Lung (tissue), 12 donors: ENCODE measurements around the gene FLRT1. TPM values are rescaled to one million over a fixed set of nuclear protein-coding genes. Genes with fewer than 3 reads are reported as not detected.
"Not testable (repeated sequence)": the region's sequence is repeated elsewhere in the genome, so short reads cannot be mapped to it uniquely, and the experiment has no call there.

Source experiments
- ATAC-seq: fragments of 200-7000 bp; cut with Tn5 transposase; one replicate; pipeline ENCODE4 v1.9.1; 2020; ENCODE audit warnings: moderate number of reproducible peaks; ENCODE audit not compliant: insufficient read depth, low FRiP score
- DNase-seq, 3 donors: peaks; one replicate each; pipeline ENCODE4 v3.0.0-alpha.2; 2013 to 2017
- H3K27ac ChIP-seq, 2 donors: one replicate each; pipeline ENCODE4 v1.5.1; 2013; ENCODE audit warnings: mild to moderate bottlenecking in 2 of 2, moderate library complexity in 2 of 2, control low read depth in 1 of 2, inconsistent platforms in 1 of 2, low read depth in 1 of 2, low read length in 1 of 2
- H3K27me3 ChIP-seq, 3 donors: one replicate each; pipeline ENCODE4 v1.5.1; 2013; ENCODE audit warnings: low read length in 2 of 3; ENCODE audit not compliant: control insufficient read depth in 3 of 3, insufficient read depth in 3 of 3
- H3K36me3 ChIP-seq, 4 donors: one replicate each; pipeline ENCODE4 v1.5.1; 2013; ENCODE audit warnings: low read length in 4 of 4, mild to moderate bottlenecking in 1 of 4, moderate library complexity in 1 of 4; ENCODE audit not compliant: control insufficient read depth in 4 of 4, insufficient read depth in 4 of 4
- H3K4me1 ChIP-seq, 5 donors: one replicate each; pipeline ENCODE4 v1.5.1; 2013; ENCODE audit warnings: low read length in 5 of 5, mild to moderate bottlenecking in 2 of 5, moderate library complexity in 1 of 5; ENCODE audit not compliant: control insufficient read depth in 5 of 5, insufficient read depth in 5 of 5
- H3K4me3 ChIP-seq: one replicate; pipeline ENCODE4 v1.5.1; 2013; ENCODE audit warnings: mild to moderate bottlenecking, control low read depth, moderate library complexity
- H3K9ac ChIP-seq, 2 donors: one replicate each; pipeline ENCODE4 v1.5.1; 2013; ENCODE audit warnings: low read length in 2 of 2, control low read depth in 1 of 2; ENCODE audit not compliant: insufficient read depth in 1 of 2
- H3K9me3 ChIP-seq, 4 donors: one replicate each; pipeline ENCODE4 v1.5.1; 2013; ENCODE audit warnings: low read length in 3 of 4, mild to moderate bottlenecking in 1 of 4, moderate library complexity in 1 of 4; ENCODE audit not compliant: control insufficient read depth in 4 of 4, insufficient read depth in 3 of 4
- CTCF ChIP-seq: IDR thresholded peaks from 2 replicates; pipeline ENCODE4 v1.5.1; 2012; ENCODE audit warnings: mild to moderate bottlenecking; ENCODE audit errors: control extremely low read depth, extremely low read depth
- WGBS, 2 donors: extraction: QIAGEN DNeasy Blood & Tissue Kit; methylation state at CpG; one replicate each; pipeline ENCODE4 v1.1.7; 2013; 5-methylcytosine and 5-hydroxymethylcytosine counted together
- polyA plus RNA-seq, 2 donors: library from polyadenylated mRNA; stranded (reverse); fragments of 200-250 nt; gene quantifications; one replicate each; pipeline ENCODE4 v1.2.1, GENCODE V29; 2013
- total RNA-seq, 2 donors: library from RNA; depleted of rRNA in 1 of 2; stranded (reverse); fragments of >200 nt in 1 of 2; gene quantifications; one replicate each; pipeline ENCODE4 v1.2.1, GENCODE V29; 2014 to 2021
- donor health status: control.
- donor health status: control.
- donor health status: Bipolar disorder and iron deficiency.
- donor health status: healthy.
- donor health status: DM: yes; HTN: yes; CAD: no.

FLRT1 gene
- total and polyA plus RNA-seq, 4 donors, result 0.02 to 0.34 (median 0.12) TPM

- DNase-seq (no peak), ATAC-seq (no peak)
- no peaks in the 10 kb centered on the region for H3K27me3 ChIP-seq
- H3K9me3 ChIP-seq, result no peaks in the 10 kb centered on the region
- no peak overlapping the region for H3K4me3 ChIP-seq
- no peak overlapping the region for H3K27ac ChIP-seq
- no peaks in the 10 kb centered on the region for H3K36me3 ChIP-seq
- no peak overlapping the region for H3K9ac ChIP-seq
- no peak for TF ChIP-seq CTCF
- H3K4me1 ChIP-seq, result peaks cover 0 to 11% (median 0%) of the 10 kb centered on the region in 5 donors
- 96% methylated on average over 2 of the region's 2 CpGs for WGBS, 2 donors
Observed at GRCh38 chr11:64045700-64046099, 10.0 kb downstream of the FLRT1 start.

- not testable (repeated sequence) for H3K36me3 ChIP-seq, ATAC-seq, H3K27me3 ChIP-seq, DNase-seq, H3K4me3 ChIP-seq, H3K9me3 ChIP-seq, H3K27ac ChIP-seq, H3K4me1 ChIP-seq, H3K9ac ChIP-seq
- 91 to 95% methylated on average over 8 of the region's 8 CpGs for WGBS, 2 donors
Observed at GRCh38 chr11:64047373-64047772, 11.6 kb downstream of the FLRT1 start.

GRCh38 chr11:64048042-64048854, 12.5 kb downstream of the FLRT1 start:
- H3K9ac ChIP-seq, result no peak overlapping the region
- H3K4me3 ChIP-seq, result no peak overlapping the region
- DNase-seq (peak in 1 of 3 donors; percentile 26), ATAC-seq (no peak)
- no peaks in the 10 kb centered on the region for H3K36me3 ChIP-seq
- no peaks in the 10 kb centered on the region for H3K27me3 ChIP-seq
- no peaks in the 10 kb centered on the region for H3K9me3 ChIP-seq
- peaks cover 0 to 9% (median 0%) of the 10 kb centered on the region in 5 donors for H3K4me1 ChIP-seq
- H3K27ac ChIP-seq, result no peak overlapping the region
- TF ChIP-seq CTCF, result no peak
- WGBS, 2 donors, result 86% methylated on average over 18 to 19 of the region's 19 CpGs

DNA sequence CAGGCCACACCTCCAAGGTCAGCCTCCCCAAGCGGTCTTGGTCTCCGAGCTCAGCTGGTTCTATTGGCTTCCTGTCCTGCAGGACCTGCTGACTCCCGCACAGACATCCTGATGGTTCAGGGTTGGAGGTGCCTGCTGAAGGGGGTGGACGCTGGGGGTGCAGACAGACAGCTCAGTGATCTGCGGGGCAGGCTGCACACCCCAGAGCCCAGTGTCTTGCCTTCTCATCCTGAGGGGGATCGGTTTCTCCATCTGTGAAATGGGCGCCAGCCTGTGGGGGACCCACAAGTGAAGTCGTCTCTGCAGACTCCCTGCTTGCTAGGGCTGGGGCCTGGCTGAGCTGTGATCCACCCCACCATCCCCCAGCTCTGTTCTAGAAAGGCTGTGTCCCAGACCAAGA, 13.8 kb downstream of the FLRT1 start:
- H3K36me3 ChIP-seq, result no peaks in the 10 kb centered on the region
- H3K9ac ChIP-seq, result no peak overlapping the region
- no peaks in the 10 kb centered on the region for H3K9me3 ChIP-seq
- no peak for TF ChIP-seq CTCF
- no peak for DNase-seq
- ATAC-seq, result no peak
- peaks cover 0 to 7% (median 0%) of the 10 kb centered on the region in 5 donors for H3K4me1 ChIP-seq
- 93 to 97% methylated on average over 8 of the region's 8 CpGs for WGBS, 2 donors
- H3K4me3 ChIP-seq, result no peak overlapping the region
- H3K27me3 ChIP-seq, result no peaks in the 10 kb centered on the region
- H3K27ac ChIP-seq, result no peak overlapping the region
